GM23338 (cell line): ENCODE measurements around the gene C12orf60. TPM values are rescaled to one million over a fixed set of nuclear protein-coding genes. Genes with fewer than 3 reads are reported as not detected.

ENCODE experiments used
- ATAC-seq: fragments of 200-7000 bp; cut with Tn5 transposase; 3 replicates; pipeline ENCODE4 v1.9.1; 2020
- DNase-seq: peaks from one replicate; pipeline ENCODE4 v3.0.0-alpha.2; 2015; ENCODE audit warnings: low spot score
- H2AFZ ChIP-seq: fragments of 200-600 bp; sonication (generic); 2 replicates; pipeline ENCODE4 v1.8.0; 2016; ENCODE audit warnings: antibody characterized with exemption, mild to moderate bottlenecking, moderate library complexity
- H3F3A ChIP-seq: fragments of 200-600 bp; sonication (generic); replicated peaks from 2 replicates; pipeline ENCODE4 v1.8.0; 2017; ENCODE audit warnings: antibody characterized with exemption, mixed run types, low read depth
- H3K27ac ChIP-seq: fragments of 200-600 bp; sonication (generic); 2 replicates; pipeline ENCODE4 v1.6.1; 2016; ENCODE audit warnings: low read depth
- H3K27me3 ChIP-seq: fragments of 200-600 bp; sonication (generic); 2 replicates; pipeline ENCODE4 v1.8.0; 2016; ENCODE audit warnings: mild to moderate bottlenecking, mixed run types, moderate library complexity; ENCODE audit not compliant: insufficient read depth
- H3K36me3 ChIP-seq: fragments of 200-600 bp; sonication (generic); 2 replicates; pipeline ENCODE4 v1.8.0; 2016; ENCODE audit warnings: mild to moderate bottlenecking; ENCODE audit not compliant: insufficient read depth
- H3K4me1 ChIP-seq: fragments of 200-600 bp; sonication (generic); 2 replicates; pipeline ENCODE4 v1.8.0; 2016; ENCODE audit warnings: mild to moderate bottlenecking, moderate library complexity; ENCODE audit not compliant: insufficient read depth
- H3K4me2 ChIP-seq: fragments of 200-600 bp; sonication (generic); 2 replicates; pipeline ENCODE4 v1.7.1; 2017; ENCODE audit warnings: mixed run types
- H3K4me3 ChIP-seq: fragments of 200-600 bp; sonication (generic); 2 replicates; pipeline ENCODE4 v1.6.1; 2016; ENCODE audit warnings: mixed run types
- H3K79me2 ChIP-seq: fragments of 200-600 bp; sonication (generic); replicated peaks from 2 replicates; pipeline ENCODE4 v1.8.0; 2017; ENCODE audit warnings: mild to moderate bottlenecking; ENCODE audit not compliant: insufficient read depth
- H3K9me2 ChIP-seq: fragments of 200-600 bp; sonication (generic); 2 replicates; pipeline ENCODE4 v1.8.0; 2017; ENCODE audit not compliant: insufficient read depth
- H4K20me1 ChIP-seq: fragments of 200-600 bp; sonication (generic); replicated peaks from 2 replicates; pipeline ENCODE4 v1.8.0; 2017; ENCODE audit warnings: mild to moderate bottlenecking; ENCODE audit not compliant: insufficient read depth
- H3K27ac Mint-ChIP-seq: 2 replicates; pipeline ENCODE4 v1.8.0; 2020; ENCODE audit warnings: inconsistent platforms, mild to moderate bottlenecking, moderate library complexity, mixed read lengths
- H3K27me3 Mint-ChIP-seq: 3 replicates; pipeline ENCODE4 v1.8.0; 2022; ENCODE audit warnings: low read depth, mild to moderate bottlenecking, moderate library complexity, mixed read lengths, inconsistent platforms; ENCODE audit not compliant: insufficient read depth, poor library complexity
- H3K36me3 Mint-ChIP-seq: 3 replicates; pipeline ENCODE4 v1.8.0; 2021; ENCODE audit warnings: low read depth, mild to moderate bottlenecking, inconsistent platforms, moderate library complexity, mixed read lengths
- H3K4me1 Mint-ChIP-seq: 3 replicates; pipeline ENCODE4 v1.8.0; 2020; ENCODE audit warnings: mild to moderate bottlenecking, inconsistent platforms, mixed read lengths
- H3K4me3 Mint-ChIP-seq: 3 replicates; pipeline ENCODE4 v1.8.0; 2021; ENCODE audit warnings: moderate library complexity, mild to moderate bottlenecking, inconsistent platforms, mixed read lengths
- H3K9me3 Mint-ChIP-seq: 3 replicates; pipeline ENCODE4 v1.8.0; 2020; ENCODE audit warnings: moderate library complexity, mild to moderate bottlenecking, inconsistent platforms, mixed read lengths
- CREB1 ChIP-seq: fragments of 250-450 bp; sonication (Bioruptor Pico); IDR thresholded peaks from 2 replicates; pipeline ENCODE4 v1.5.0; 2020; ENCODE audit warnings: low read depth, mild to moderate bottlenecking, moderate library complexity
- ZNF114 ChIP-seq: fragments of 250-450 bp; sonication (Bioruptor Pico); IDR thresholded peaks from 2 replicates; pipeline ENCODE4 v1.5.0; 2020; ENCODE audit warnings: mild to moderate bottlenecking, moderate library complexity
- polyA plus RNA-seq: library from polyadenylated mRNA; unstranded; fragments of >200 nt; fragmentation: Nextera tagmentation; extraction: Ambion mirVana; gene quantifications from 2 replicates; pipeline ENCODE4 v1.2.1, GENCODE V29; 2016
- total RNA-seq: library from RNA; depleted of rRNA; stranded (reverse); fragments of >200 nt; shearing (Covaris generic); gene quantifications from 2 replicates; pipeline ENCODE4 v1.2.3, GENCODE V29; 2014
- TF ChIP-seq, protein P1 (sequence below), 2 experiments: fragments of 200-600 bp in 1 of 2; sonication (generic) in 1 of 2; conservative IDR thresholded peaks; 2 replicates each; pipeline versions ENCODE4 v1.5.1 to v1.6.1; 2016 to 2017; ENCODE audit warnings: antibody characterized with exemption in 2 of 2, low read depth in 2 of 2, mild to moderate bottlenecking in 2 of 2, moderate library complexity in 1 of 2
- TF ChIP-seq, protein P2 (sequence below): fragments of 250-450 bp; sonication (Bioruptor Pico); IDR thresholded peaks from 2 replicates; pipeline ENCODE4 v1.5.0; 2020; ENCODE audit warnings: mild to moderate bottlenecking, moderate library complexity

Gene C12orf60
- total and polyA plus RNA-seq, 2 experiments from 2014 or later = 1.7 to 2.3 TPM

GRCh38 chr12:14844401-14844800, 40.9 kb downstream of the C12orf60 start (continued):
- no peak for TF ChIP-seq CREB1 (CRISPR knock-in tag)
- TF ChIP-seq, protein P1, sequence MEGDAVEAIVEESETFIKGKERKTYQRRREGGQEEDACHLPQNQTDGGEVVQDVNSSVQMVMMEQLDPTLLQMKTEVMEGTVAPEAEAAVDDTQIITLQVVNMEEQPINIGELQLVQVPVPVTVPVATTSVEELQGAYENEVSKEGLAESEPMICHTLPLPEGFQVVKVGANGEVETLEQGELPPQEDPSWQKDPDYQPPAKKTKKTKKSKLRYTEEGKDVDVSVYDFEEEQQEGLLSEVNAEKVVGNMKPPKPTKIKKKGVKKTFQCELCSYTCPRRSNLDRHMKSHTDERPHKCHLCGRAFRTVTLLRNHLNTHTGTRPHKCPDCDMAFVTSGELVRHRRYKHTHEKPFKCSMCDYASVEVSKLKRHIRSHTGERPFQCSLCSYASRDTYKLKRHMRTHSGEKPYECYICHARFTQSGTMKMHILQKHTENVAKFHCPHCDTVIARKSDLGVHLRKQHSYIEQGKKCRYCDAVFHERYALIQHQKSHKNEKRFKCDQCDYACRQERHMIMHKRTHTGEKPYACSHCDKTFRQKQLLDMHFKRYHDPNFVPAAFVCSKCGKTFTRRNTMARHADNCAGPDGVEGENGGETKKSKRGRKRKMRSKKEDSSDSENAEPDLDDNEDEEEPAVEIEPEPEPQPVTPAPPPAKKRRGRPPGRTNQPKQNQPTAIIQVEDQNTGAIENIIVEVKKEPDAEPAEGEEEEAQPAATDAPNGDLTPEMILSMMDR (conservative IDR thresholded peaks at IDR 0.05; ENCODE audit: low read depth in 2 of 2) = no peak
- TF ChIP-seq, protein P2, sequence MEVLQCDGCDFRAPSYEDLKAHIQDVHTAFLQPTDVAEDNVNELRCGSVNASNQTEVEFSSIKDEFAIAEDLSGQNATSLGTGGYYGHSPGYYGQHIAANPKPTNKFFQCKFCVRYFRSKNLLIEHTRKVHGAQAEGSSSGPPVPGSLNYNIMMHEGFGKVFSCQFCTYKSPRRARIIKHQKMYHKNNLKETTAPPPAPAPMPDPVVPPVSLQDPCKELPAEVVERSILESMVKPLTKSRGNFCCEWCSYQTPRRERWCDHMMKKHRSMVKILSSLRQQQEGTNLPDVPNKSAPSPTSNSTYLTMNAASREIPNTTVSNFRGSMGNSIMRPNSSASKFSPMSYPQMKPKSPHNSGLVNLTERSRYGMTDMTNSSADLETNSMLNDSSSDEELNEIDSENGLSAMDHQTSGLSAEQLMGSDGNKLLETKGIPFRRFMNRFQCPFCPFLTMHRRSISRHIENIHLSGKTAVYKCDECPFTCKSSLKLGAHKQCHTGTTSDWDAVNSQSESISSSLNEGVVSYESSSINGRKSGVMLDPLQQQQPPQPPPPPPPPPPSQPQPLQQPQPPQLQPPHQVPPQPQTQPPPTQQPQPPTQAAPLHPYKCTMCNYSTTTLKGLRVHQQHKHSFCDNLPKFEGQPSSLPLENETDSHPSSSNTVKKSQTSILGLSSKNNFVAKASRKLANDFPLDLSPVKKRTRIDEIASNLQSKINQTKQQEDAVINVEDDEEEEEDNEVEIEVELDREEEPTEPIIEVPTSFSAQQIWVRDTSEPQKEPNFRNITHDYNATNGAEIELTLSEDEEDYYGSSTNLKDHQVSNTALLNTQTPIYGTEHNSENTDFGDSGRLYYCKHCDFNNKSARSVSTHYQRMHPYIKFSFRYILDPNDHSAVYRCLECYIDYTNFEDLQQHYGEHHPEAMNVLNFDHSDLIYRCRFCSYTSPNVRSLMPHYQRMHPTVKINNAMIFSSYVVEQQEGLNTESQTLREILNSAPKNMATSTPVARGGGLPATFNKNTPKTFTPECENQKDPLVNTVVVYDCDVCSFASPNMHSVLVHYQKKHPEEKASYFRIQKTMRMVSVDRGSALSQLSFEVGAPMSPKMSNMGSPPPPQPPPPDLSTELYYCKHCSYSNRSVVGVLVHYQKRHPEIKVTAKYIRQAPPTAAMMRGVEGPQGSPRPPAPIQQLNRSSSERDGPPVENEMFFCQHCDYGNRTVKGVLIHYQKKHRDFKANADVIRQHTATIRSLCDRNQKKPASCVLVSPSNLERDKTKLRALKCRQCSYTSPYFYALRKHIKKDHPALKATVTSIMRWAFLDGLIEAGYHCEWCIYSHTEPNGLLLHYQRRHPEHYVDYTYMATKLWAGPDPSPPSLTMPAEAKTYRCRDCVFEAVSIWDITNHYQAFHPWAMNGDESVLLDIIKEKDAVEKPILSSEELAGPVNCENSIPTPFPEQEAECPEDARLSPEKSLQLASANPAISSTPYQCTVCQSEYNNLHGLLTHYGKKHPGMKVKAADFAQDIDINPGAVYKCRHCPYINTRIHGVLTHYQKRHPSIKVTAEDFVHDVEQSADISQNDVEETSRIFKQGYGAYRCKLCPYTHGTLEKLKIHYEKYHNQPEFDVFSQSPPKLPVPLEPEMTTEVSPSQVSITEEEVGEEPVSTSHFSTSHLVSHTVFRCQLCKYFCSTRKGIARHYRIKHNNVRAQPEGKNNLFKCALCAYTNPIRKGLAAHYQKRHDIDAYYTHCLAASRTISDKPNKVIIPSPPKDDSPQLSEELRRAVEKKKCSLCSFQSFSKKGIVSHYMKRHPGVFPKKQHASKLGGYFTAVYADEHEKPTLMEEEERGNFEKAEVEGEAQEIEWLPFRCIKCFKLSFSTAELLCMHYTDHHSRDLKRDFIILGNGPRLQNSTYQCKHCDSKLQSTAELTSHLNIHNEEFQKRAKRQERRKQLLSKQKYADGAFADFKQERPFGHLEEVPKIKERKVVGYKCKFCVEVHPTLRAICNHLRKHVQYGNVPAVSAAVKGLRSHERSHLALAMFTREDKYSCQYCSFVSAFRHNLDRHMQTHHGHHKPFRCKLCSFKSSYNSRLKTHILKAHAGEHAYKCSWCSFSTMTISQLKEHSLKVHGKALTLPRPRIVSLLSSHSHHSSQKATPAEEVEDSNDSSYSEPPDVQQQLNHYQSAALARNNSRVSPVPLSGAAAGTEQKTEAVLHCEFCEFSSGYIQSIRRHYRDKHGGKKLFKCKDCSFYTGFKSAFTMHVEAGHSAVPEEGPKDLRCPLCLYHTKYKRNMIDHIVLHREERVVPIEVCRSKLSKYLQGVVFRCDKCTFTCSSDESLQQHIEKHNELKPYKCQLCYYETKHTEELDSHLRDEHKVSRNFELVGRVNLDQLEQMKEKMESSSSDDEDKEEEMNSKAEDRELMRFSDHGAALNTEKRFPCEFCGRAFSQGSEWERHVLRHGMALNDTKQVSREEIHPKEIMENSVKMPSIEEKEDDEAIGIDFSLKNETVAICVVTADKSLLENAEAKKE (CRISPR knock-in tag) = no peak

DNA sequence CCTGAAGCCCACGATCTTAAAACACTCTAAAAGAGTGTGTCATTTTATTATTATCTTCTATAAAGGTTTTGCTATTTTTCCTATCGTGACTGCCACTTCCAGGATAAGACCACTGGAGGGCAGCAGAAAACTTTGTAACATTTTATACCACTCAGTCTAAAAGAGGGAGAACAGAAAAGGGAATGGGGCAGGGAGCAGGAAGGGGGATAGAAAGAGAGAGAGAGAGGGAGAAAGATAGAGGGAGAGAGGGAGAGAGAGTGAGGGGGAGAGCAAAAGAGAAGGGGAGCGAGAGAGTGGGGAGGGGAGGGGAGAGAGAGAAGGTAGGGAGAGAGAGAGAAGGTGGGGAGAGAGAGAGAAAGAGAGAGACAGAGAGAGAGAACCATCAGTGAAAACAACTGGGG, 41.9 kb downstream of the C12orf60 start:
- Mint-ChIP-seq H3K27me3 (peaks cover 3% of the 10 kb centered on the region), H3K27ac (no peak overlapping the region), H3K4me1 (no peaks in the 10 kb centered on the region), H3K4me3 (no peak overlapping the region), H3K9me3 (no peaks in the 10 kb centered on the region), H3K36me3 (no peaks in the 10 kb centered on the region)
- H3K9me2 ChIP-seq = no peaks in the 10 kb centered on the region
- ATAC-seq = peak; percentile 93
- no peak overlapping the region for H2AFZ ChIP-seq
- H3F3A ChIP-seq = no peaks in the 10 kb centered on the region
- no peak overlapping the region for H3K4me2 ChIP-seq
- TF ChIP-seq, protein P2 (CRISPR knock-in tag) = no peak
- no peak for TF ChIP-seq ZNF114 (CRISPR knock-in tag)
- TF ChIP-seq, protein P1 (conservative IDR thresholded peaks at IDR 0.05; ENCODE audit: low read depth in 2 of 2) = peak; percentile 75 to 98
- no peaks in the 10 kb centered on the region for H3K79me2 ChIP-seq
- peak; percentile 88 for DNase-seq
- no peak overlapping the region for H3K27ac ChIP-seq
- H3K4me1 ChIP-seq = no peaks in the 10 kb centered on the region
- H3K36me3 ChIP-seq = no peaks in the 10 kb centered on the region
- H3K4me3 ChIP-seq = no peak overlapping the region
- no peaks in the 10 kb centered on the region for H4K20me1 ChIP-seq
- H3K27me3 ChIP-seq = no peaks in the 10 kb centered on the region
